GM12864 (cell line): ENCODE results near the gene HS6ST3.

ENCODE experiments used
- DNase-seq: peaks from one replicate; pipeline ENCODE4 v3.0.0-alpha.2; 2011; ENCODE audit warnings: low read depth
- H3K4me3 ChIP-seq: 2 replicates; pipeline ENCODE4 v1.5.1; 2011; ENCODE audit warnings: mild to moderate bottlenecking, low read depth, low read length, control low read depth
- TF ChIP-seq, protein P1 (sequence below): IDR thresholded peaks from 2 replicates; pipeline ENCODE4 v1.5.1; 2011; ENCODE audit warnings: low read depth, mild to moderate bottlenecking, moderate library complexity, low read length, control low read depth, inconsistent platforms; ENCODE audit errors: missing control alignments

Gene HS6ST3

DNA sequence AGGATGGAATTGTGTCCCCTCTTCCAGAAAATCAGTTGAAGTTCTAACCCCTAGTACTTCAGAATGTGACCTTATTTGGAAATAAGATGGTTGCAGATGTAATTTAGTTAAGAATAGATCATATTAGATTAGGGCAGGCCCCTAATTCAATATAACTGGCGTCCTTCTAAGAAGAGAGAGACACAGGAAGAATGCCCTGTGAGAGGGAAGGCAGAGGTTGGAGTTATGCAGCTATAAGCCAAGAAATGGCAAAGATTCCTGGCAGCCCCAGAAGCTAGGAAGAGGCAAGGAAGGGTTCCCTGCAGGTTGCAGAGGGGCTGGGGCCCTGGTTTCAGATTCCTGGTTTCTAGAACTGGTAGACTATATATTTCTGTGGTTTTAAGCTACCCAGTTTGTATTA is 30.0 kb downstream of the HS6ST3 start:
- DNase-seq, result no peak
- H3K4me3 ChIP-seq, result no peak overlapping the region
- TF ChIP-seq, protein P1, sequence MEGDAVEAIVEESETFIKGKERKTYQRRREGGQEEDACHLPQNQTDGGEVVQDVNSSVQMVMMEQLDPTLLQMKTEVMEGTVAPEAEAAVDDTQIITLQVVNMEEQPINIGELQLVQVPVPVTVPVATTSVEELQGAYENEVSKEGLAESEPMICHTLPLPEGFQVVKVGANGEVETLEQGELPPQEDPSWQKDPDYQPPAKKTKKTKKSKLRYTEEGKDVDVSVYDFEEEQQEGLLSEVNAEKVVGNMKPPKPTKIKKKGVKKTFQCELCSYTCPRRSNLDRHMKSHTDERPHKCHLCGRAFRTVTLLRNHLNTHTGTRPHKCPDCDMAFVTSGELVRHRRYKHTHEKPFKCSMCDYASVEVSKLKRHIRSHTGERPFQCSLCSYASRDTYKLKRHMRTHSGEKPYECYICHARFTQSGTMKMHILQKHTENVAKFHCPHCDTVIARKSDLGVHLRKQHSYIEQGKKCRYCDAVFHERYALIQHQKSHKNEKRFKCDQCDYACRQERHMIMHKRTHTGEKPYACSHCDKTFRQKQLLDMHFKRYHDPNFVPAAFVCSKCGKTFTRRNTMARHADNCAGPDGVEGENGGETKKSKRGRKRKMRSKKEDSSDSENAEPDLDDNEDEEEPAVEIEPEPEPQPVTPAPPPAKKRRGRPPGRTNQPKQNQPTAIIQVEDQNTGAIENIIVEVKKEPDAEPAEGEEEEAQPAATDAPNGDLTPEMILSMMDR, result no peak

DNA sequence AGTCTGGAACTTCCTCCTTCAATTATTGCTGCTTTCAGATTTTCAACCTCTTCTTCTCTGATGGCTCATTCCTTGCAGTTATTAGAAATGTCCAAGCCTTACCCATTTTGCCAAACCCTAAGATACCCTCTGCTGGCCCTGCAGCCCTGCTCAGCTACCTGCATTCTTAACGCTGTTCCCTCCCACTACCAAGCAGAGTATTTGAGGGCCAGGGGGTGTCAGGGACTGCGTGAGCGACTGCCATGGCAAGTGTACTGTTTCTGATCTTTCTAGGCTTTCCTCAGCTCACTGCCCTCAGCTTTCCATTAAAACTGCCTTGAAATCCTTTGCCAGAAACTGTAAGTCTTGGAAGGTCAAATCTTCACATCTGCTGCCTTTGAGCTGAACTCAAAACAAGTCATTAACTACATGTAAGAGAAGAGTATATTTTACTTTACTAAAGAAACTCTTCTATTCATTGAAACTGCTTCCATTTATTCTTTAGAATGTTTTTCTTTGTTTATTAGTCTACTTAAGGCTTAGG is 41.0 kb downstream of the HS6ST3 start:
- no peak overlapping the region for H3K4me3 ChIP-seq
- no peak for DNase-seq
- TF ChIP-seq, protein P1, result no peak

DNA sequence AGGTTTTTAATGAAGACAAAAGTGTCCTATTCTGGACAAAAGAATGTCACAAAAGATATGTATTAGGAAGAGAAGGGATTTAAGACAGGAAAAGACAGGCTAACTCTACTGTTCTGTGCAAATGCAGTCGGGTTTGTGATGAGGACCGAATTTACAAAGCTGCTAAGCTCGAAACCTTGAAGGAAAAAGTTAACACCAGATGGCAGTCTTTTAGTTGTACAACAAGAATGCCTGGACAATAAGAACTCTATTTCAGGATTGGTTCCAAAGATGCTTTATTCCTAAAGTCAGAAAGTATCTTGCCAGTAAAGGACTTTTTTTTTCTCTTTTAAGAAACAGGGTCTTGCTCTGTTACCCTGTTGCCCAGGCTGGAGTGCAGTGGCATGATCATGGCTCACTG is 51.1 kb downstream of the HS6ST3 start:
- no peak for DNase-seq
- TF ChIP-seq, protein P1, result no peak
- H3K4me3 ChIP-seq, result no peak overlapping the region

DNA sequence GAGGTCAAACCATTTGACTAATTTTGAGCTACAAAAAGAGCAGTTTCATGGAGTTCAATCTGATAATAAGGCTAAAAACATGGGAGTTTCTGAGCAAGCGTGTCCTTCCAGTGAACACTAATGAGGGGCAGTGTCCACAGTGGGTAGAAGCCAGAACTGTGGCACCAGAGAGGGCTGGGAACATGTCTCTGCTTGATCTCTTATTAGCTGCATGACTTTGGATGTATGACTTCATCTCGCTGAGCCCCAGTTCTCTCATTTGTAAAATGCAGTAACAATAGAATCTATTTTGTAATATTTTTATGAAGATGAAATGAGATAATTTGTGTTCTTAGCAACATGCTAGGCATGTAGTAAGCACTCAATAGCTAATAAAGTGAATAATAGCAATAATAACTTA is 69.8 kb downstream of the HS6ST3 start:
- H3K4me3 ChIP-seq, result no peak overlapping the region
- DNase-seq, result no peak
- TF ChIP-seq, protein P1, result no peak

DNA sequence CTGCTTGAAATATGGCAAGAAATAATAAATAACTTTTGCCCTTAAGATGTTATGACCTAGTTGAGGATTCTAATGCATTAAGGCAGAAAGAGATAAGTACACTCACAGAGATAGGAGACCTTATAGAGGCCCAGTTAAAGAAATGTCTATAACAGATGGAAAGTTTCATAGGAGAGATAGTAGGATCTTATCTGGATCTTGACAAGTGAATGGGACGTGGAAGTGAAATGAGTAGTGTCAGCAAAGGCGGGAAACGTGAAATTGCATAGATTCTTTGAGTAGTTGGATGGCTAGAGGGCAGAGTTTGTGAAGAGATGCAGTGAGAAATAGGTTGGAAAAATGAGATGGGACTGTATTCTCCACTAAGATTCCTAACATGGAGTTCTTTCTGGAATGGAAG is 71.2 kb downstream of the HS6ST3 start:
- TF ChIP-seq, protein P1, result no peak
- H3K4me3 ChIP-seq, result no peak overlapping the region
- DNase-seq, result no peak

DNA sequence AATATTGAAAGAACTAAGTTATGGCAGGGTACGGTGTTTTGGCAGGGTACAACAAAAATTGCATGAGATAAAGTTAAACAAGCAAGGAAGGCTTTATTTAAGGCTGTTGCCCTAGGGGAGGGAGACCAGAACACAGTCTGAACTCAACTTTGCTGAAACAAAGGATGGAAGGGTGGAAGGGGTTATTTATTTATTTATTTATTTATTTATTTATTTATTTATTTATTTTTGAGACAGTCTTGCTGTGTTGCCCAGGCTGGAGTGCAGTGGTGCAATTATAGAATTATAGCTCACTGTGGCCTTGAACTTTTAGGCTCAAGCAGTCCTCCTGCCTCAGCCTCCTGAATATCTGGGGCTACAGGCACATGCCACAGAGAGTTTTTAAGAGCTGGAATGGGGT is 75.9 kb downstream of the HS6ST3 start:
- TF ChIP-seq, protein P1, result no peak
- H3K4me3 ChIP-seq, result no peak overlapping the region
- DNase-seq, result no peak

DNA sequence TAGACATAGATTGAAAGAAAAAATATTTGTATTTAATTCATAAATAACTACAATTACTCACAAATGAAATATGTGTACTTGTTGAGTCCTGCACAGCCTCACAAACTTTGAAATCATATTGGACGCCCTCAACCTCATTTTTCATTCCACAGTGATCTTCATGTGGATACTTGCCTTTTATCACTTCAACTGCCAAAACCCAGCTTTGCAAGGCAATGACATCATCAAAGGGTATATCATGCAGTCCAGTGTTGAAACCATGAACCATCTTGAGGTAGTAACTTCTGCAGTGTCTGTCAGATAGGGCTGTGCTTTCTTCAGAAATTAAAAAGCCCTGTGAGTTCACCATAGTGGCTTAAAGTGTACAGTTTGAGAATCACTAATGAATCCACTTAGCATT is 82.2 kb downstream of the HS6ST3 start:
- no peak overlapping the region for H3K4me3 ChIP-seq
- no peak for DNase-seq
- TF ChIP-seq, protein P1, result no peak
